Fibroblast of skin of right biceps (primary cell): ENCODE data around the gene PTPN18.
"Not testable (repeated sequence)": the region's sequence is repeated elsewhere in the genome, so short reads cannot be mapped to it uniquely, and the experiment has no call there.

Experiments used
- DNase-seq: peaks from one replicate; pipeline ENCODE4 v3.0.0-alpha.2; 2013

PTPN18 gene

GRCh38 chr2:130355578-130356431 lies at the start of gene PTPN18:
TSS of gene PTPN18 (plus strand) at chr2:130356056. CDS start at chr2:130356108, 52 bp downstream.
- peak; percentile 82 for DNase-seq

GRCh38 chr2:130307850-130308249 lies 48.0 kb upstream of the PTPN18 start:
- DNase-seq = no peak

- DNase-seq = no peak
Measured at GRCh38 chr2:130310881-130311280, 45.0 kb upstream of the PTPN18 start.

- DNase-seq = no peak
Measured at GRCh38 chr2:130313812-130314334, 42.0 kb upstream of the PTPN18 start.

GRCh38 chr2:130314377-130314776 lies 41.5 kb upstream of the PTPN18 start:
- DNase-seq = no peak

- DNase-seq = no peak
Measured at GRCh38 chr2:130316596-130316995, 39.3 kb upstream of the PTPN18 start.

GRCh38 chr2:130318906-130319305 lies 37.0 kb upstream of the PTPN18 start:
- DNase-seq = no peak

GRCh38 chr2:130319536-130319935 lies 36.3 kb upstream of the PTPN18 start:
- no peak for DNase-seq

GRCh38 chr2:130327703-130328527 lies 27.9 kb upstream of the PTPN18 start:
- peak; percentile 79 for DNase-seq

- DNase-seq = no peak
Measured at GRCh38 chr2:130328710-130329109, 27.1 kb upstream of the PTPN18 start.

GRCh38 chr2:130332271-130333073 lies 23.4 kb upstream of the PTPN18 start:
- DNase-seq = peak; percentile 79

GRCh38 chr2:130333253-130333652 lies 22.6 kb upstream of the PTPN18 start:
- not testable (repeated sequence) for DNase-seq

GRCh38 chr2:130334026-130334425 lies 21.8 kb upstream of the PTPN18 start:
- DNase-seq = no peak

- no peak for DNase-seq
Measured at GRCh38 chr2:130335226-130335625, 20.6 kb upstream of the PTPN18 start.

GRCh38 chr2:130336150-130336876 lies 19.5 kb upstream of the PTPN18 start:
- DNase-seq = no peak

- peak; percentile 80 for DNase-seq
Measured at GRCh38 chr2:130336877-130337734, 18.8 kb upstream of the PTPN18 start.

- peak; percentile 34 for DNase-seq
Measured at GRCh38 chr2:130337735-130338325, 18.0 kb upstream of the PTPN18 start.

- DNase-seq = no peak
Measured at GRCh38 chr2:130338793-130339345, 17.0 kb upstream of the PTPN18 start.

GRCh38 chr2:130339885-130340745 lies 15.7 kb upstream of the PTPN18 start:
- no peak for DNase-seq
